ENCODE results near the gene ZNF135.

DNA sequence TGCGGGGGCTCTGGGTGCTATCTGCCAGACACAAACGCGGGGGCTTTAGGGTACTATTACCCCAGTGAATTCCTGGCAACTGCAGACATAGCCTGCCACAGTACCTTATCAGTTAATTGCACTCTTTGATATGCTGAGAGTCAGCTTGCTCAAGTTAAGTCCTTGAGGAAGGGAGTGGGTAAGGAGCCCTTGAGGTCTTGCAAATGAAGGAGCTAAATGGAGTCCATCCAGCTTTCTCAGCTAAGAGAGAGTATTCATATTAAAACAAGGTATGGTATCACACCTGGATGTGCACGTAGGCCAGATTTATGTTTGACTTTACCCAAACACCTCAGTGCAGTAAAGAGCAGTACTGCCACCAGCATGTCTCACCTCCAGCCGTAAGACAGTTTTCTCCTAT lies 44.9 kb upstream of the ZNF135 start:
- no peak for TF ChIP-seq ZBTB7A (IDR thresholded peaks at IDR 0.05; ENCODE audit: low read depth)
- TF ChIP-seq EP300 (IDR thresholded peaks at IDR 0.05; ENCODE audit: borderline replicate concordance), result no peak
- TF ChIP-seq, protein P1, sequence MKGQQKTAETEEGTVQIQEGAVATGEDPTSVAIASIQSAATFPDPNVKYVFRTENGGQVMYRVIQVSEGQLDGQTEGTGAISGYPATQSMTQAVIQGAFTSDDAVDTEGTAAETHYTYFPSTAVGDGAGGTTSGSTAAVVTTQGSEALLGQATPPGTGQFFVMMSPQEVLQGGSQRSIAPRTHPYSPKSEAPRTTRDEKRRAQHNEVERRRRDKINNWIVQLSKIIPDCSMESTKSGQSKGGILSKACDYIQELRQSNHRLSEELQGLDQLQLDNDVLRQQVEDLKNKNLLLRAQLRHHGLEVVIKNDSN (IDR thresholded peaks at IDR 0.05), result no peak
- TF ChIP-seq RAD21 (IDR thresholded peaks at IDR 0.05; ENCODE audit: low read depth), result no peak
- no peak for TF ChIP-seq TAF1 (IDR thresholded peaks at IDR 0.05; ENCODE audit: low read depth)
- no peak for TF ChIP-seq REST (IDR thresholded peaks at IDR 0.05; ENCODE audit: low read depth)
- TF ChIP-seq YY1 (IDR thresholded peaks at IDR 0.05; ENCODE audit: low read depth), result no peak
- TF ChIP-seq FOXM1 (IDR thresholded peaks at IDR 0.05; ENCODE audit: borderline replicate concordance, low read depth), result no peak

Measured in Ishikawa (cell line).